Glutamatergic neuron (in vitro differentiated cells): Measurements from ENCODE around the gene CCDC177. TPM values are rescaled to one million over a fixed set of nuclear protein-coding genes. Genes with fewer than 3 reads are reported as not detected.

Experiments
- DNase-seq: peaks from one replicate; pipeline ENCODE4 v3.0.0; 2022
- H3K27ac Mint-ChIP-seq: one replicate; pipeline ENCODE4 v1.8.0; 2020; ENCODE audit warnings: mild to moderate bottlenecking, mixed read lengths, inconsistent platforms; ENCODE audit not compliant: unreplicated experiment
- H3K27me3 Mint-ChIP-seq: one replicate; pipeline ENCODE4 v1.8.0; 2020; ENCODE audit warnings: mild to moderate bottlenecking, moderate library complexity, mixed read lengths, inconsistent platforms; ENCODE audit not compliant: unreplicated experiment
- H3K36me3 Mint-ChIP-seq: one replicate; pipeline ENCODE4 v1.8.0; 2020; ENCODE audit warnings: mild to moderate bottlenecking, mixed read lengths, inconsistent platforms; ENCODE audit not compliant: unreplicated experiment
- H3K4me1 Mint-ChIP-seq: one replicate; pipeline ENCODE4 v1.8.0; 2020; ENCODE audit warnings: mild to moderate bottlenecking, low read depth, mixed read lengths, inconsistent platforms; ENCODE audit not compliant: unreplicated experiment
- H3K4me3 Mint-ChIP-seq: one replicate; pipeline ENCODE4 v1.8.0; 2020; ENCODE audit warnings: mild to moderate bottlenecking, mixed read lengths, inconsistent platforms; ENCODE audit not compliant: unreplicated experiment
- H3K9me3 Mint-ChIP-seq: one replicate; pipeline ENCODE4 v1.8.0; 2020; ENCODE audit warnings: mild to moderate bottlenecking, moderate library complexity, mixed read lengths, inconsistent platforms; ENCODE audit not compliant: unreplicated experiment
- total RNA-seq: library from RNA; stranded (reverse); fragmentation: NEBNext Ultra II Directional; extraction: Animal tissue kit (Norgen Biotek cat#: 25700); gene quantifications from one replicate; pipeline ENCODE4 v1.2.1, GENCODE V29; 2021; ENCODE audit not compliant: unreplicated experiment
- TF ChIP-seq, protein P1 (sequence below): fragments of 200-600 bp; sonication (generic); IDR thresholded peaks from one replicate; pipeline ENCODE4 v1.5.0; 2021; ENCODE audit not compliant: partially characterized antibody, unreplicated experiment

Gene CCDC177
- total RNA-seq, 1 donor from 2014 or later: 7.8 TPM

DNA sequence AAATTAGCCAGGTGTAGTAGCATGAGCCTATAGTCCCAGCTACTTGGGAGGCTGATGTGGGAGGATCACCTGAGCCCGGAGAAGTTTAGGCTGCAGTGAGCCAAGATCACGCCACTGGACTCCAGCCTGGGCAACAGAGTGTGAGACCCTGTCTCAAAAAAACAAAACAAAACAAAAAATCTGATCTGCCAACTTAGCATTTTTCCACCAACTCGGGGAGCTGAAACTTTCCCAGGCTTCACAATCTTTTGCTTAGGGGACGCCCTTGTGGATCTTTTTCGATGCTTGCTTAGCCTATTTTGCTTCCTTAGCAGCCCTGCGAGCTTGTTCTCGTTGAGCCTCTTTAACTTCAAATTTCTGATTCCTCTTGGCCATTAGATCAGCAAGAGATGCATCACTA, 13.8 kb downstream of the CCDC177 start:
- peaks cover 11% of the 10 kb centered on the region for H3K9me3 Mint-ChIP-seq
- peak overlapping the region; percentile 24 for H3K27ac Mint-ChIP-seq
- no peak overlapping the region for H3K4me3 Mint-ChIP-seq
- no peaks in the 10 kb centered on the region for H3K36me3 Mint-ChIP-seq
- no peak for DNase-seq
- peaks cover 6% of the 10 kb centered on the region for H3K27me3 Mint-ChIP-seq
- TF ChIP-seq, protein P1, sequence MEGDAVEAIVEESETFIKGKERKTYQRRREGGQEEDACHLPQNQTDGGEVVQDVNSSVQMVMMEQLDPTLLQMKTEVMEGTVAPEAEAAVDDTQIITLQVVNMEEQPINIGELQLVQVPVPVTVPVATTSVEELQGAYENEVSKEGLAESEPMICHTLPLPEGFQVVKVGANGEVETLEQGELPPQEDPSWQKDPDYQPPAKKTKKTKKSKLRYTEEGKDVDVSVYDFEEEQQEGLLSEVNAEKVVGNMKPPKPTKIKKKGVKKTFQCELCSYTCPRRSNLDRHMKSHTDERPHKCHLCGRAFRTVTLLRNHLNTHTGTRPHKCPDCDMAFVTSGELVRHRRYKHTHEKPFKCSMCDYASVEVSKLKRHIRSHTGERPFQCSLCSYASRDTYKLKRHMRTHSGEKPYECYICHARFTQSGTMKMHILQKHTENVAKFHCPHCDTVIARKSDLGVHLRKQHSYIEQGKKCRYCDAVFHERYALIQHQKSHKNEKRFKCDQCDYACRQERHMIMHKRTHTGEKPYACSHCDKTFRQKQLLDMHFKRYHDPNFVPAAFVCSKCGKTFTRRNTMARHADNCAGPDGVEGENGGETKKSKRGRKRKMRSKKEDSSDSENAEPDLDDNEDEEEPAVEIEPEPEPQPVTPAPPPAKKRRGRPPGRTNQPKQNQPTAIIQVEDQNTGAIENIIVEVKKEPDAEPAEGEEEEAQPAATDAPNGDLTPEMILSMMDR: no peak
- peaks cover 21% of the 10 kb centered on the region for H3K4me1 Mint-ChIP-seq

DNA sequence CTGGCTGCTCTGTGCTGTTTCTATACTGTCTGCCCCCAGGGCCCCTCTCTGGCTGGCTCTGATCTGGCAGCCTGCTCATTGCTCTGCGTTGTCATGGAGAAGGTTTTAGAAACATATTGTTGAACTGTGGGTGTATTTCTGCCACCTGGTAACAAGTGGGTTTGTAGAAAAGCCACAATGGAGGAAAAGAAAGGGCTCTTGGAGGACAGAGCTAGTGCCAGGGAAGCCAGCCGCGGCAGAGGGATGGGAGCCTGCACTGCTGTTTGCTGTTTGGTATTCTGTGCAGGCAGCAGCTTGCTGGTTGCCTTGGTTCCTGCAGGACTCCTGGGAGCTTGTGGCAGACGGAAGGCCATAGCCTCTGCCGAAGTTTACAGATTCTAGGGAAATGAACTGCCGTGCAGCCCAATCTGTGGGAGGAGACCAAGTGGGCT, 15.1 kb downstream of the CCDC177 start:
- peak; percentile 81 for DNase-seq
- no peaks in the 10 kb centered on the region for H3K36me3 Mint-ChIP-seq
- peaks cover 11% of the 10 kb centered on the region for H3K9me3 Mint-ChIP-seq
- H3K27ac Mint-ChIP-seq: peak overlapping the region; percentile 98
- H3K4me3 Mint-ChIP-seq: peak overlapping the region; percentile 76
- TF ChIP-seq, protein P1: no peak
- H3K4me1 Mint-ChIP-seq: peaks cover 21% of the 10 kb centered on the region
- peaks cover 3% of the 10 kb centered on the region for H3K27me3 Mint-ChIP-seq

- Mint-ChIP-seq H3K36me3 (no peaks in the 10 kb centered on the region), H3K4me3 (no peak overlapping the region), H3K27ac (peak overlapping the region; percentile 98), H3K4me1 (peaks cover 21% of the 10 kb centered on the region), H3K9me3 (peaks cover 13% of the 10 kb centered on the region), H3K27me3 (peaks cover 3% of the 10 kb centered on the region)
- no peak for DNase-seq
- TF ChIP-seq, protein P1: no peak
These were observed 15.9 kb downstream of the CCDC177 start for GRCh38 chr14:69558774-69559173.

- H3K4me1 Mint-ChIP-seq: peaks cover 6% of the 10 kb centered on the region
- H3K4me3 Mint-ChIP-seq: no peak overlapping the region
- no peak for DNase-seq
- TF ChIP-seq, protein P1: no peak
- no peak overlapping the region for H3K27ac Mint-ChIP-seq
- H3K36me3 Mint-ChIP-seq: no peaks in the 10 kb centered on the region
- H3K27me3 Mint-ChIP-seq: peaks cover 2% of the 10 kb centered on the region
- peaks cover 5% of the 10 kb centered on the region for H3K9me3 Mint-ChIP-seq
These were observed 20.2 kb downstream of the CCDC177 start for GRCh38 chr14:69554500-69554899.

GRCh38 chr14:69553252-69553651, 21.4 kb downstream of the CCDC177 start:
- no peak overlapping the region for H3K4me3 Mint-ChIP-seq
- DNase-seq: no peak
- TF ChIP-seq, protein P1: no peak
- H3K27me3 Mint-ChIP-seq: no peaks in the 10 kb centered on the region
- no peaks in the 10 kb centered on the region for H3K4me1 Mint-ChIP-seq
- no peaks in the 10 kb centered on the region for H3K36me3 Mint-ChIP-seq
- H3K27ac Mint-ChIP-seq: no peak overlapping the region
- H3K9me3 Mint-ChIP-seq: peaks cover 2% of the 10 kb centered on the region
